Liver (tissue), 9 donors: ENCODE results near the gene CAPZB. TPM values are rescaled to one million over a fixed set of nuclear protein-coding genes. Genes with fewer than 3 reads are reported as not detected.

Experiments used
- DNase-seq: peaks from one replicate; pipeline ENCODE4 v3.0.0-alpha.2; 2017; ENCODE audit warnings: low spot score
- H3K27ac ChIP-seq, 2 donors: one replicate each; pipeline ENCODE4 v1.7.0; 2013; ENCODE audit warnings: inconsistent platforms in 2 of 2, low read length in 2 of 2, control low read depth in 1 of 2, low read depth in 1 of 2, mild to moderate bottlenecking in 1 of 2
- H3K27me3 ChIP-seq, 4 donors: one replicate each; pipeline versions ENCODE4 v1.6.1 to v1.7.0; 2013; ENCODE audit warnings: low read length in 3 of 4, inconsistent platforms in 1 of 4, mild to moderate bottlenecking in 1 of 4, moderate library complexity in 1 of 4; ENCODE audit not compliant: control insufficient read depth in 4 of 4, insufficient read depth in 4 of 4
- H3K36me3 ChIP-seq, 4 donors: one replicate each; pipeline versions ENCODE4 v1.6.1 to v1.7.0; 2013; ENCODE audit warnings: low read length in 3 of 4, mild to moderate bottlenecking in 3 of 4, low read depth in 1 of 4, moderate library complexity in 1 of 4; ENCODE audit not compliant: control insufficient read depth in 4 of 4, insufficient read depth in 3 of 4
- H3K4me1 ChIP-seq, 4 donors: one replicate each; pipeline versions ENCODE4 v1.6.1 to v1.7.0; 2013; ENCODE audit warnings: low read length in 3 of 4, mild to moderate bottlenecking in 3 of 4, moderate library complexity in 1 of 4; ENCODE audit not compliant: control insufficient read depth in 4 of 4, insufficient read depth in 4 of 4
- H3K4me3 ChIP-seq, 3 donors: one replicate each; pipeline versions ENCODE4 v1.6.1 to v1.7.0; 2013; ENCODE audit warnings: low read length in 3 of 3, control low read depth in 1 of 3, low read depth in 1 of 3, mild to moderate bottlenecking in 1 of 3
- H3K9ac ChIP-seq, 2 donors: one replicate each; pipeline ENCODE4 v1.7.0; 2013; ENCODE audit warnings: low read length in 2 of 2, mild to moderate bottlenecking in 2 of 2, moderate library complexity in 2 of 2, control low read depth in 1 of 2, low read depth in 1 of 2
- H3K9me3 ChIP-seq, 4 donors: one replicate each; pipeline versions ENCODE4 v1.6.1 to v1.7.0; 2013; ENCODE audit warnings: low read length in 3 of 4; ENCODE audit not compliant: control insufficient read depth in 4 of 4
- CTCF ChIP-seq: fragments of 150-350 bp; IDR thresholded peaks from 2 replicates; pipeline ENCODE4 v1.5.1; 2017; ENCODE audit warnings: improper control_type of control experiment, low read depth, low read length; ENCODE audit not compliant: missing input control
- FOXA1 ChIP-seq: IDR thresholded peaks from 2 replicates; pipeline ENCODE4 v1.6.1; 2016; ENCODE audit warnings: antibody characterized with exemption
- GABPA ChIP-seq, 2 donors: IDR thresholded peaks in 1 of 2; conservative IDR thresholded peaks in 1 of 2; 2 replicates each; pipeline ENCODE4 v1.6.1; 2016; ENCODE audit warnings: antibody characterized with exemption in 2 of 2, mild to moderate bottlenecking in 1 of 2, moderate library complexity in 1 of 2
- HNF4A ChIP-seq, 2 donors: conservative IDR thresholded peaks; 2 replicates each; pipeline ENCODE4 v1.6.1; 2016; ENCODE audit warnings: antibody characterized with exemption in 2 of 2, mild to moderate bottlenecking in 2 of 2
- HNF4G ChIP-seq: IDR thresholded peaks from 2 replicates; pipeline ENCODE4 v1.6.1; 2016; ENCODE audit warnings: antibody characterized with exemption
- JUND ChIP-seq, 2 donors: IDR thresholded peaks; 2 replicates each; pipeline ENCODE4 v1.6.1; 2016; ENCODE audit warnings: antibody characterized with exemption in 2 of 2
- MAX ChIP-seq: IDR thresholded peaks from 2 replicates; pipeline ENCODE4 v1.6.1; 2016; ENCODE audit warnings: antibody characterized with exemption
- NR2F2 ChIP-seq: IDR thresholded peaks from 2 replicates; pipeline ENCODE4 v1.6.1; 2016; ENCODE audit warnings: antibody characterized with exemption
- RAD21 ChIP-seq, 2 donors: IDR thresholded peaks; 2 replicates each; pipeline ENCODE4 v1.6.1; 2016; ENCODE audit warnings: antibody characterized with exemption in 2 of 2, mild to moderate bottlenecking in 2 of 2
- SP1 ChIP-seq: IDR thresholded peaks from 2 replicates; pipeline ENCODE4 v1.6.1; 2018; ENCODE audit warnings: antibody characterized with exemption, mild to moderate bottlenecking
- YY1 ChIP-seq: IDR thresholded peaks from 2 replicates; pipeline ENCODE4 v1.6.1; 2016; ENCODE audit warnings: antibody characterized with exemption, mild to moderate bottlenecking
- ZBTB33 ChIP-seq: IDR thresholded peaks from 2 replicates; pipeline ENCODE4 v1.6.1; 2016; ENCODE audit warnings: antibody characterized with exemption
- WGBS: extraction: QIAGEN DNeasy Blood & Tissue Kit; methylation state at CpG from one replicate; pipeline ENCODE4 v1.1.7; 2013; 5-methylcytosine and 5-hydroxymethylcytosine counted together
- polyA plus RNA-seq, 2 donors: library from polyadenylated mRNA; stranded (reverse) in 1 of 2; unstranded in 1 of 2; fragments of 200-250 nt in 1 of 2; fragments of >200 nt in 1 of 2; fragmentation: Nextera tagmentation in 1 of 2; extraction: Ambion mirVana in 1 of 2; gene quantifications; one replicate each; pipeline versions ENCODE4 v1.2.1 to v1.2.3, GENCODE V29; 2013 to 2015
- total RNA-seq, 2 donors: library from RNA; depleted of rRNA; stranded (reverse); fragments of >200 nt; gene quantifications; one replicate each; pipeline ENCODE4 v1.2.3, GENCODE V29; 2014
- donor health status: healthy.
- donor health status: healthy.
- donor health status: healthy.
- donor health status: healthy.
- donor health status: healthy.

Gene CAPZB
- total and polyA plus RNA-seq, 4 donors = 38.3 to 98.9 (median 51.1) TPM

- 85% methylated on average over 18 of the region's 18 CpGs for WGBS
- no peak for DNase-seq
- Histone ChIP-seq H3K27ac (no peak overlapping the region), H3K27me3 (no peaks in the 10 kb centered on the region), H3K9me3 (no peaks in the 10 kb centered on the region), H3K4me3 (no peak overlapping the region), H3K9ac (no peak overlapping the region), H3K4me1 (peaks cover 0 to 18% (median 13%) of the 10 kb centered on the region in 4 donors), H3K36me3 (peaks cover 0 to 4% (median 0%) of the 10 kb centered on the region in 4 donors)
- TF ChIP-seq YY1 = no peak
- no peak for TF ChIP-seq RAD21 (IDR thresholded peaks at IDR 0.05)
- TF ChIP-seq FOXA1 = no peak
- no peak for TF ChIP-seq CTCF
- TF ChIP-seq ZBTB33 = no peak
- no peak for TF ChIP-seq GABPA (IDR thresholded peaks at IDR 0.05 in 1 of 2, conservative IDR thresholded peaks at IDR 0.05 in 1 of 2)
- TF ChIP-seq NR2F2 = no peak
- no peak for TF ChIP-seq SP1
Observed at GRCh38 chr1:19366599-19367536, 118.5 kb downstream of the CAPZB start.

GRCh38 chr1:19365721-19366120 lies 119.6 kb downstream of the CAPZB start:
- H3K27ac ChIP-seq = no peak overlapping the region
- H3K9me3 ChIP-seq = no peaks in the 10 kb centered on the region
- no peaks in the 10 kb centered on the region for H3K27me3 ChIP-seq
- no peak for DNase-seq
- H3K4me1 ChIP-seq = peaks cover 0 to 18% (median 13%) of the 10 kb centered on the region in 4 donors
- 93% methylated on average over 10 of the region's 10 CpGs for WGBS
- TF ChIP-seq SP1 (no peak), HNF4G (no peak), CTCF (no peak), MAX (no peak), YY1 (no peak), JUND (IDR thresholded peaks at IDR 0.05) (no peak), HNF4A (conservative IDR thresholded peaks at IDR 0.05) (no peak)
- H3K36me3 ChIP-seq = peaks cover 0 to 4% (median 0%) of the 10 kb centered on the region in 4 donors
- H3K4me3 ChIP-seq = no peak overlapping the region
- no peak overlapping the region for H3K9ac ChIP-seq
